ENCODE measurements around the gene GREM1.

The GREM1 gene

DNA sequence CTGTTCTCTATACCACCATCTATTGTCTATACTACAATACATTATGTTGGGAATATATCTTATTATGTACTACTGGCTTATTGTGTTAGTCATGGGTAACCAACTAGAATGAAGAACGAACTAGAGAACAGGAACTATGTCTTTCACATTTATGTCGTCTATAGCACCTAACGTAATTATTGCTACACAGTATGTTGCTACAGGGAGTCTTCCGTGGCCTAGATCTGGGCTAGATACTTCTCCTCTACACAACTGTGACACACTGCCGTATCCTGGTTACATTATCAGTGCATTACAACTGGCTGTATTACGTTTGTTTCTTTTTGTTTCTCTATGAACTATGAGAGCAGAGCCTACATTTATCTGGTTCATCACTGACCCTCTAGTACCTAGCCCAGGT is 42.3 kb upstream of the GREM1 start:
- H3K27ac ChIP-seq (ENCODE audit: low read length), result no peak overlapping the region
- TF ChIP-seq, protein P1, sequence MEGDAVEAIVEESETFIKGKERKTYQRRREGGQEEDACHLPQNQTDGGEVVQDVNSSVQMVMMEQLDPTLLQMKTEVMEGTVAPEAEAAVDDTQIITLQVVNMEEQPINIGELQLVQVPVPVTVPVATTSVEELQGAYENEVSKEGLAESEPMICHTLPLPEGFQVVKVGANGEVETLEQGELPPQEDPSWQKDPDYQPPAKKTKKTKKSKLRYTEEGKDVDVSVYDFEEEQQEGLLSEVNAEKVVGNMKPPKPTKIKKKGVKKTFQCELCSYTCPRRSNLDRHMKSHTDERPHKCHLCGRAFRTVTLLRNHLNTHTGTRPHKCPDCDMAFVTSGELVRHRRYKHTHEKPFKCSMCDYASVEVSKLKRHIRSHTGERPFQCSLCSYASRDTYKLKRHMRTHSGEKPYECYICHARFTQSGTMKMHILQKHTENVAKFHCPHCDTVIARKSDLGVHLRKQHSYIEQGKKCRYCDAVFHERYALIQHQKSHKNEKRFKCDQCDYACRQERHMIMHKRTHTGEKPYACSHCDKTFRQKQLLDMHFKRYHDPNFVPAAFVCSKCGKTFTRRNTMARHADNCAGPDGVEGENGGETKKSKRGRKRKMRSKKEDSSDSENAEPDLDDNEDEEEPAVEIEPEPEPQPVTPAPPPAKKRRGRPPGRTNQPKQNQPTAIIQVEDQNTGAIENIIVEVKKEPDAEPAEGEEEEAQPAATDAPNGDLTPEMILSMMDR (IDR thresholded peaks at IDR 0.05; ENCODE audit: borderline replicate concordance, extremely low read depth, low read length, poor library complexity, severe bottlenecking), result no peak
- no peak for TF ChIP-seq EZH2 (IDR thresholded peaks at IDR 0.05; ENCODE audit: borderline replicate concordance, low read depth, low read length, severe bottlenecking)
- no peak for ATAC-seq (ENCODE audit: insufficient read depth, low read depth)
- H3K4me3 ChIP-seq (ENCODE audit: low read depth in 1 of 2, low read length in 2 of 2), result no peak overlapping the region
- DNase-seq, result no peak
- no peaks in the 10 kb centered on the region for H4K20me1 ChIP-seq (ENCODE audit: insufficient read depth, low read length)
- H3K27me3 ChIP-seq (ENCODE audit: insufficient read depth, low read length, poor library complexity), result no peaks in the 10 kb centered on the region
- H3K9ac ChIP-seq (ENCODE audit: low read depth, low read length), result no peak overlapping the region
- no peak overlapping the region for H3K4me2 ChIP-seq (ENCODE audit: insufficient read depth, low read length)
- H3K4me1 ChIP-seq (ENCODE audit: insufficient read depth, low read length), result no peaks in the 10 kb centered on the region
- no peaks in the 10 kb centered on the region for H3K36me3 ChIP-seq (ENCODE audit: insufficient read depth, low read length)
- H3K79me2 ChIP-seq (ENCODE audit: insufficient read depth, low read length), result no peaks in the 10 kb centered on the region
- no peak overlapping the region for H2AFZ ChIP-seq (ENCODE audit: low read depth, low read length)
- H3K9me3 ChIP-seq (ENCODE audit: insufficient read depth, low read length, severe bottlenecking), result no peaks in the 10 kb centered on the region

DNA sequence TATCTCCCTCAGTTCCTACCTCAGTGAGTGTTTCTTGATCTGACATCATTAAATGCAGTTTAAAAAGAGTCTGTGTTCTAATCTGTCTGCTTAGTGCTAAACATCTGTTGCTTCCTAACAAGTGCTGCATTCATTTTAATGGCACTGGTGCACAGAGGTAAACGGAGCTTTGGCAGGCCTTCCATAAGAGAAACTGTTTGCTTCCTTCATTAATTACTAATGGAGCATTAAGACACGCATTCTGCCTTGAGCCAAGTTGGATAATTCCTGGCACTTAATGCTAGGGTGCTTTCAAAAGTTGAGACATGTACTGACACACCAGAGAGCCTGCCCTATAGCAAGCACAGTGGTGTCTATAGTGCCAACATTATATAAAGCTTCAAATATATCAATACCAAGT is 41.6 kb upstream of the GREM1 start:
- no peak for ATAC-seq (ENCODE audit: insufficient read depth, low read depth)
- no peak for DNase-seq
- Histone ChIP-seq H3K4me3 (ENCODE audit: low read depth in 1 of 2, low read length in 2 of 2) (no peak overlapping the region), H3K27me3 (ENCODE audit: insufficient read depth, low read length, poor library complexity) (no peaks in the 10 kb centered on the region), H2AFZ (ENCODE audit: low read depth, low read length) (no peak overlapping the region), H3K4me1 (ENCODE audit: insufficient read depth, low read length) (no peaks in the 10 kb centered on the region), H3K79me2 (ENCODE audit: insufficient read depth, low read length) (no peaks in the 10 kb centered on the region), H3K9me3 (ENCODE audit: insufficient read depth, low read length, severe bottlenecking) (no peaks in the 10 kb centered on the region), H3K4me2 (ENCODE audit: insufficient read depth, low read length) (no peak overlapping the region), H4K20me1 (ENCODE audit: insufficient read depth, low read length) (no peaks in the 10 kb centered on the region), H3K9ac (ENCODE audit: low read depth, low read length) (no peak overlapping the region), H3K27ac (ENCODE audit: low read length) (no peak overlapping the region), H3K36me3 (ENCODE audit: insufficient read depth, low read length) (no peaks in the 10 kb centered on the region)
- TF ChIP-seq, protein P1 (IDR thresholded peaks at IDR 0.05; ENCODE audit: borderline replicate concordance, extremely low read depth, low read length, poor library complexity, severe bottlenecking), result no peak
- TF ChIP-seq EZH2 (IDR thresholded peaks at IDR 0.05; ENCODE audit: borderline replicate concordance, low read depth, low read length, severe bottlenecking), result no peak

DNA sequence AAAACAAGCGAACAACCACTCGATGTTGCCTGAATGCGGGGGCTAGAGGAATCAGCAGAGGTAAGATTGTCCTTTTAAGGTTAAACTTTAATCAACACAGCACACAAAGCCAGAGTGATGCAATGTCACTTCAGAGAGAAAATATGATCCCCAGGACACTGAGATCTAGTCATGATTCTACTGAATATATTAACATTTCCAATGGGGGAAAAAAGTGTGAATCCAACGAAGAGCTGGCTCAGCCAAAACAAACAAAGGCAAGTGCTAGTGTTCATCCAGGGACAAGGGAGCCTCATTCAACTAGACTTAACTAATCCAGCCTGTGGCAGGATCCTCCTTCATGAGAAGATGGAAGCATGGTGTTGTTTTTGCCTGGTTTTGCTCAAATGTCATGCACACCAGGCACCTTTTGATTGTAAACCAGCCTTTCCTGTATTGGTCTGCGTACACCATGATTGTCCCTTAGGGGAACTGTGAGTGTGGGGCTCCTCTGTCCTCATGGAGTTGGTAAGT is 40.5 kb upstream of the GREM1 start:
- H3K4me1 ChIP-seq (ENCODE audit: insufficient read depth, low read length), result no peaks in the 10 kb centered on the region
- no peaks in the 10 kb centered on the region for H3K36me3 ChIP-seq (ENCODE audit: insufficient read depth, low read length)
- no peaks in the 10 kb centered on the region for H3K79me2 ChIP-seq (ENCODE audit: insufficient read depth, low read length)
- ATAC-seq (ENCODE audit: insufficient read depth, low read depth) (no peak), DNase-seq (no peak)
- H2AFZ ChIP-seq (ENCODE audit: low read depth, low read length), result no peak overlapping the region
- H3K4me2 ChIP-seq (ENCODE audit: insufficient read depth, low read length), result no peak overlapping the region
- no peaks in the 10 kb centered on the region for H4K20me1 ChIP-seq (ENCODE audit: insufficient read depth, low read length)
- no peak overlapping the region for H3K27ac ChIP-seq (ENCODE audit: low read length)
- TF ChIP-seq, protein P1 (IDR thresholded peaks at IDR 0.05; ENCODE audit: borderline replicate concordance, extremely low read depth, low read length, poor library complexity, severe bottlenecking), result no peak
- TF ChIP-seq EZH2 (IDR thresholded peaks at IDR 0.05; ENCODE audit: borderline replicate concordance, low read depth, low read length, severe bottlenecking), result no peak
- H3K27me3 ChIP-seq (ENCODE audit: insufficient read depth, low read length, poor library complexity), result no peaks in the 10 kb centered on the region
- H3K9me3 ChIP-seq (ENCODE audit: insufficient read depth, low read length, severe bottlenecking), result no peaks in the 10 kb centered on the region
- no peak overlapping the region for H3K4me3 ChIP-seq (ENCODE audit: low read depth in 1 of 2, low read length in 2 of 2)
- no peak overlapping the region for H3K9ac ChIP-seq (ENCODE audit: low read depth, low read length)

DNA sequence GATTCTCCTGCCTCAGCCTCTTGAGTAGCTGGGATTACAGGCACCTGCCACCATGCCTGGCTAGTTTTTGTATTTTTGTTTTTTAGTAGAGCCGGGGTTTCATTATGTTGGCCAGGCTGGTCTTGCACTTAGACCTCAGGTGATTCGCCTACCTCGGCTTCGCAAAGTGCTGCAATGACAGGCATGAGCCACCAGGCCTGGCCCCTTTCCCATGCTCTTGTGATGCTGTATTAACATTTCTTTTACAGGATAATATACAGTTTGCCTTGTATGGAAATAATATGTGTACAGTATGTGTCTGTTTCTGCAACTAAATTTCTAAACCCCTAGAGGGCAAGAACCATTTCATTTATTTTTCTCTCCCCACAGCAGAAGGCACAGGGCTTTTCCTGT is 38.5 kb upstream of the GREM1 start:
- no peaks in the 10 kb centered on the region for H3K79me2 ChIP-seq (ENCODE audit: insufficient read depth, low read length)
- H3K27ac ChIP-seq (ENCODE audit: low read length), result no peak overlapping the region
- no peaks in the 10 kb centered on the region for H3K9me3 ChIP-seq (ENCODE audit: insufficient read depth, low read length, severe bottlenecking)
- DNase-seq (no peak), ATAC-seq (ENCODE audit: insufficient read depth, low read depth) (no peak)
- H4K20me1 ChIP-seq (ENCODE audit: insufficient read depth, low read length), result no peaks in the 10 kb centered on the region
- H3K4me3 ChIP-seq (ENCODE audit: low read depth in 1 of 2, low read length in 2 of 2), result no peak overlapping the region
- TF ChIP-seq EZH2 (IDR thresholded peaks at IDR 0.05; ENCODE audit: borderline replicate concordance, low read depth, low read length, severe bottlenecking), result no peak
- TF ChIP-seq, protein P1 (IDR thresholded peaks at IDR 0.05; ENCODE audit: borderline replicate concordance, extremely low read depth, low read length, poor library complexity, severe bottlenecking), result no peak
- H3K4me2 ChIP-seq (ENCODE audit: insufficient read depth, low read length), result no peak overlapping the region
- H3K36me3 ChIP-seq (ENCODE audit: insufficient read depth, low read length), result no peaks in the 10 kb centered on the region
- H3K9ac ChIP-seq (ENCODE audit: low read depth, low read length), result no peak overlapping the region
- no peak overlapping the region for H2AFZ ChIP-seq (ENCODE audit: low read depth, low read length)
- H3K4me1 ChIP-seq (ENCODE audit: insufficient read depth, low read length), result no peaks in the 10 kb centered on the region
- H3K27me3 ChIP-seq (ENCODE audit: insufficient read depth, low read length, poor library complexity), result no peaks in the 10 kb centered on the region
